HepG2 (cell line): ENCODE data around the gene MYOM1. TPM values are rescaled to one million over a fixed set of nuclear protein-coding genes. Genes with fewer than 3 reads are reported as not detected.

Experiments used
- ATAC-seq: fragments of 200-7000 bp; cut with Tn5 transposase; 3 replicates; pipeline ENCODE4 v1.9.1; 2020; ENCODE audit warnings: mild to moderate bottlenecking, moderate library complexity
- BruUV-seq: library from RNA; stranded (reverse); fragments of 400-500 nt; replicated peaks from 2 replicates; lab custom pipeline; 2021; lab: Mats Ljungman, UMichigan
- CTCF ChIA-PET: fragments of 300-600 bp; formaldehyde crosslinking; extraction: SDS; loops from one replicate; lab custom pipeline; 2021; ENCODE audit warnings: low total read pairs, inconsistent platforms, low intra/inter-chr PET ratio; lab: Yijun Ruan, JAX
- POLR2A ChIA-PET: fragments of 350-600 bp; sonication (Branson Sonifier 250); formaldehyde crosslinking; loops from one replicate; lab custom pipeline; 2020; ENCODE audit warnings: antibody characterized with exemption, inconsistent platforms; lab: Yijun Ruan, JAX
- DNase-seq: peaks from one replicate; pipeline ENCODE4 v3.0.0-alpha.2; 2015; ENCODE audit warnings: low spot score
- FAIRE-seq: peaks from 3 replicates; lab custom pipeline; 2011; peaks lifted over from hg19 to GRCh38; lab: Jason Lieb, UNC
- H2AFZ ChIP-seq: one replicate; pipeline ENCODE4 v1.6.1; 2011; ENCODE audit warnings: low read length, inconsistent platforms
- H3K27ac ChIP-seq: fragments of 300-600 bp; 3 replicates; pipeline ENCODE4 v1.8.0; 2011; ENCODE audit warnings: mixed run types, mild to moderate bottlenecking, mixed read lengths, low read length, inconsistent platforms; ENCODE audit not compliant: insufficient read depth; ENCODE audit errors: extremely low read length
- H3K27me3 ChIP-seq, 2 experiments: fragments of 200-600 bp in 1 of 2; 2 replicates in 1 of 2; 3 replicates in 1 of 2; pipeline versions ENCODE4 v1.6.0 to v1.8.0; 2011; ENCODE audit warnings: low read length in 2 of 2, mild to moderate bottlenecking in 2 of 2, moderate library complexity in 2 of 2, inconsistent platforms in 1 of 2; ENCODE audit not compliant: insufficient read depth in 2 of 2, control insufficient read depth in 1 of 2
- H3K36me3 ChIP-seq, 2 experiments: fragments of 200-600 bp in 1 of 2; replicated peaks in 1 of 2; 2 replicates in 1 of 2; 3 replicates in 1 of 2; pipeline versions ENCODE4 v1.5.1 to v1.8.0; 2011; ENCODE audit warnings: low read length in 2 of 2, inconsistent platforms in 1 of 2; ENCODE audit not compliant: insufficient read depth in 2 of 2, control insufficient read depth in 1 of 2
- H3K4me1 ChIP-seq: 2 replicates; pipeline ENCODE4 v1.5.1; 2012; ENCODE audit warnings: low read length, inconsistent platforms; ENCODE audit not compliant: insufficient read depth
- H3K4me2 ChIP-seq: 2 replicates; pipeline ENCODE4 v1.6.0; 2011; ENCODE audit warnings: low read depth, low read length, inconsistent platforms
- H3K4me3 ChIP-seq, 3 experiments: fragments of 200-600 bp in 1 of 3; sonication (generic), shearing (Covaris generic) in 1 of 3; replicated peaks in 1 of 3; 2 replicates each; pipeline ENCODE4 v1.5.1; 2011 to 2016; ENCODE audit warnings: low read length in 3 of 3, inconsistent platforms in 2 of 3, low read depth in 2 of 3, mild to moderate bottlenecking in 2 of 3, control low read depth in 1 of 3, mixed read lengths in 1 of 3; ENCODE audit not compliant: insufficient read depth in 1 of 3
- H3K79me2 ChIP-seq: one replicate; pipeline ENCODE4 v1.6.1; 2011; ENCODE audit warnings: low read length, inconsistent platforms; ENCODE audit not compliant: insufficient read depth
- H3K9ac ChIP-seq: 2 replicates; pipeline ENCODE4 v1.6.0; 2011; ENCODE audit warnings: mild to moderate bottlenecking, low read depth, low read length, inconsistent platforms; ENCODE audit not compliant: insufficient read depth
- H3K9me3 ChIP-seq: 2 replicates; pipeline ENCODE4 v1.5.1; 2012; ENCODE audit warnings: mild to moderate bottlenecking, low read length
- H4K20me1 ChIP-seq: 2 replicates; pipeline ENCODE4 v1.6.0; 2011; ENCODE audit warnings: inconsistent platforms, mild to moderate bottlenecking, low read length, moderate library complexity; ENCODE audit not compliant: insufficient read depth
- ATAD3A ChIP-seq: sonication (generic); formaldehyde crosslinking; IDR thresholded peaks from 2 replicates; pipeline ENCODE4 v1.4.0; 2020; ENCODE audit warnings: missing genetic modification reagents
- HDAC2 ChIP-seq: sonication (generic); formaldehyde crosslinking; IDR thresholded peaks from 2 replicates; pipeline ENCODE4 v1.4.0; 2020; ENCODE audit warnings: missing genetic modification reagents
- TARDBP ChIP-seq: sonication (generic); formaldehyde crosslinking; IDR thresholded peaks from 2 replicates; pipeline ENCODE4 v1.8.0; 2022; ENCODE audit warnings: mild to moderate bottlenecking, missing genetic modification reagents
- ZMYM4 ChIP-seq: sonication (generic); formaldehyde crosslinking; IDR thresholded peaks from 2 replicates; pipeline ENCODE4 v1.8.1; 2023; ENCODE audit warnings: mild to moderate bottlenecking, missing genetic modification reagents
- ZNF678 ChIP-seq: sonication (generic); formaldehyde crosslinking; IDR thresholded peaks from 2 replicates; pipeline ENCODE4 v1.4.0; 2020; ENCODE audit warnings: mild to moderate bottlenecking, missing genetic modification reagents
- ZNF749 ChIP-seq: sonication (generic); formaldehyde crosslinking; IDR thresholded peaks from 2 replicates; pipeline ENCODE4 v1.8.0; 2022; ENCODE audit warnings: mild to moderate bottlenecking, missing genetic modification reagents, moderate library complexity, borderline replicate concordance
- WGBS: methylation state at CpG from one replicate; pipeline ENCODE4 v1.1.6; 2017; ENCODE audit warnings: low lambda C conversion rate; 5-methylcytosine and 5-hydroxymethylcytosine counted together
- in situ Hi-C: cut with HindIII; loops from 2 replicates; pipeline ENCODE4 v1.10.0; 2017; ENCODE audit warnings: low pct_unique_long_range_greater_than_20kb; ENCODE audit not compliant: extremely low pct_ligation_motif_present
- intact Hi-C: fragments of 100-400 bp; cut with micrococcal nuclease; formaldehyde crosslinking; loops from one replicate; pipeline ENCODE4 v1.10.0; 2022; ENCODE audit not compliant: unreplicated experiment
- polyA plus RNA-seq, 8 experiments: library from polyadenylated mRNA; depleted of rRNA in 3 of 8; stranded (reverse) in 7 of 8; unstranded in 1 of 8; fragments of >200 nt; fragmentation: Illumina TruSeq in 4 of 8; extraction: Trizol in 4 of 8; gene quantifications; 2 replicates each; pipeline versions ENCODE4 v1.2.1 to v1.2.3, GENCODE V29; 2011 to 2016; ENCODE audit warnings: low read depth in 4 of 8, missing spikeins in 1 of 8, mixed read lengths in 1 of 8; ENCODE audit not compliant: insufficient read depth in 1 of 8
- total RNA-seq, 5 experiments: library from RNA; depleted of rRNA; stranded (reverse); fragments of >200 nt; fragmentation: Illumina TruSeq; extraction: Trizol; gene quantifications; 2 replicates each; pipeline ENCODE4 v1.2.3, GENCODE V29; 2016; ENCODE audit warnings: low read depth in 1 of 5
- TF ChIP-seq, protein P1 (sequence below): IDR thresholded peaks from 2 replicates; pipeline ENCODE4 v1.4.0; 2020; ENCODE audit warnings: mild to moderate bottlenecking, missing genetic modification reagents
- TF ChIP-seq, protein P2 (sequence below): sonication (generic); formaldehyde crosslinking; IDR thresholded peaks from 2 replicates; pipeline ENCODE4 v1.4.0; 2020; ENCODE audit warnings: mild to moderate bottlenecking, missing genetic modification reagents
- TF ChIP-seq, protein P3 (sequence below): sonication (generic); formaldehyde crosslinking; IDR thresholded peaks from 2 replicates; pipeline ENCODE4 v1.5.1; 2020; ENCODE audit warnings: missing genetic modification reagents, mild to moderate bottlenecking, borderline replicate concordance

MYOM1 gene
- total and polyA plus RNA-seq, 2 of the 13 experiments (the other 11 are each of a cell fraction or from before 2014, with no cell fraction given): 0.46 to 0.98 TPM

DNA sequence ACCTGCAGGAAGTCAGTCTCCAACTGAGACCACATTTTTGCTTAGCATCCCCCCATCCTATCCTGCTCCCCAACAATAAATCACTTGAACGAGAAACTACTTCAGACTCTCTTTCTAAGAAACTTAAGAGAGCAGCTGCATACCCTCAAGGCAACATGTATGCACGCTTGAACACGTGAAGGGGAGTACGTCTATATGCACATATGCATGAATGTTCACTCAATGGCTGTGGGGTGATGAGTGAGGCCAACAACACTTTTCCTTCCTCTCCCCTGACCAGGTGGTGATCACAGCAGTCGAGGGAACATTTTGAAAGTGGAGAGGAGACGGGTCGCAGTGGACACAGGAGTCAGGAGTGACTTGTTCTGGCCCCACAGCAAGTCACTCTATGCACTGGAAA lies 127.0 kb downstream of the MYOM1 start:
- no peak overlapping the region for H3K27ac ChIP-seq
- ChIA-PET CTCF (no interaction called here), POLR2A (no interaction called here)
- WGBS: 70% methylated on average over 7 of the region's 7 CpGs
- no peaks in the 10 kb centered on the region; a peak in 1 of 5 replicates for H3K27me3 ChIP-seq
- no peak overlapping the region for H3K4me2 ChIP-seq
- peaks cover 27% of the 10 kb centered on the region for H3K4me1 ChIP-seq
- no TSS peak for BruUV-seq
- H2AFZ ChIP-seq: no peak overlapping the region
- H3K4me3 ChIP-seq: no peak overlapping the region
- no peaks in the 10 kb centered on the region for H3K9me3 ChIP-seq
- no peaks in the 10 kb centered on the region for H3K36me3 ChIP-seq
- TF ChIP-seq TARDBP (CRISPR knock-in tag) (no peak), ZNF678 (no peak), ZMYM4 (CRISPR knock-in tag) (no peak), HDAC2 (CRISPR knock-in tag) (no peak), ATAD3A (CRISPR knock-in tag) (no peak), ZNF749 (CRISPR knock-in tag) (no peak)
- TF ChIP-seq, protein P1, sequence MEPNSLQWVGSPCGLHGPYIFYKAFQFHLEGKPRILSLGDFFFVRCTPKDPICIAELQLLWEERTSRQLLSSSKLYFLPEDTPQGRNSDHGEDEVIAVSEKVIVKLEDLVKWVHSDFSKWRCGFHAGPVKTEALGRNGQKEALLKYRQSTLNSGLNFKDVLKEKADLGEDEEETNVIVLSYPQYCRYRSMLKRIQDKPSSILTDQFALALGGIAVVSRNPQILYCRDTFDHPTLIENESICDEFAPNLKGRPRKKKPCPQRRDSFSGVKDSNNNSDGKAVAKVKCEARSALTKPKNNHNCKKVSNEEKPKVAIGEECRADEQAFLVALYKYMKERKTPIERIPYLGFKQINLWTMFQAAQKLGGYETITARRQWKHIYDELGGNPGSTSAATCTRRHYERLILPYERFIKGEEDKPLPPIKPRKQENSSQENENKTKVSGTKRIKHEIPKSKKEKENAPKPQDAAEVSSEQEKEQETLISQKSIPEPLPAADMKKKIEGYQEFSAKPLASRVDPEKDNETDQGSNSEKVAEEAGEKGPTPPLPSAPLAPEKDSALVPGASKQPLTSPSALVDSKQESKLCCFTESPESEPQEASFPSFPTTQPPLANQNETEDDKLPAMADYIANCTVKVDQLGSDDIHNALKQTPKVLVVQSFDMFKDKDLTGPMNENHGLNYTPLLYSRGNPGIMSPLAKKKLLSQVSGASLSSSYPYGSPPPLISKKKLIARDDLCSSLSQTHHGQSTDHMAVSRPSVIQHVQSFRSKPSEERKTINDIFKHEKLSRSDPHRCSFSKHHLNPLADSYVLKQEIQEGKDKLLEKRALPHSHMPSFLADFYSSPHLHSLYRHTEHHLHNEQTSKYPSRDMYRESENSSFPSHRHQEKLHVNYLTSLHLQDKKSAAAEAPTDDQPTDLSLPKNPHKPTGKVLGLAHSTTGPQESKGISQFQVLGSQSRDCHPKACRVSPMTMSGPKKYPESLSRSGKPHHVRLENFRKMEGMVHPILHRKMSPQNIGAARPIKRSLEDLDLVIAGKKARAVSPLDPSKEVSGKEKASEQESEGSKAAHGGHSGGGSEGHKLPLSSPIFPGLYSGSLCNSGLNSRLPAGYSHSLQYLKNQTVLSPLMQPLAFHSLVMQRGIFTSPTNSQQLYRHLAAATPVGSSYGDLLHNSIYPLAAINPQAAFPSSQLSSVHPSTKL (CRISPR knock-in tag): no peak
- TF ChIP-seq, protein P2, sequence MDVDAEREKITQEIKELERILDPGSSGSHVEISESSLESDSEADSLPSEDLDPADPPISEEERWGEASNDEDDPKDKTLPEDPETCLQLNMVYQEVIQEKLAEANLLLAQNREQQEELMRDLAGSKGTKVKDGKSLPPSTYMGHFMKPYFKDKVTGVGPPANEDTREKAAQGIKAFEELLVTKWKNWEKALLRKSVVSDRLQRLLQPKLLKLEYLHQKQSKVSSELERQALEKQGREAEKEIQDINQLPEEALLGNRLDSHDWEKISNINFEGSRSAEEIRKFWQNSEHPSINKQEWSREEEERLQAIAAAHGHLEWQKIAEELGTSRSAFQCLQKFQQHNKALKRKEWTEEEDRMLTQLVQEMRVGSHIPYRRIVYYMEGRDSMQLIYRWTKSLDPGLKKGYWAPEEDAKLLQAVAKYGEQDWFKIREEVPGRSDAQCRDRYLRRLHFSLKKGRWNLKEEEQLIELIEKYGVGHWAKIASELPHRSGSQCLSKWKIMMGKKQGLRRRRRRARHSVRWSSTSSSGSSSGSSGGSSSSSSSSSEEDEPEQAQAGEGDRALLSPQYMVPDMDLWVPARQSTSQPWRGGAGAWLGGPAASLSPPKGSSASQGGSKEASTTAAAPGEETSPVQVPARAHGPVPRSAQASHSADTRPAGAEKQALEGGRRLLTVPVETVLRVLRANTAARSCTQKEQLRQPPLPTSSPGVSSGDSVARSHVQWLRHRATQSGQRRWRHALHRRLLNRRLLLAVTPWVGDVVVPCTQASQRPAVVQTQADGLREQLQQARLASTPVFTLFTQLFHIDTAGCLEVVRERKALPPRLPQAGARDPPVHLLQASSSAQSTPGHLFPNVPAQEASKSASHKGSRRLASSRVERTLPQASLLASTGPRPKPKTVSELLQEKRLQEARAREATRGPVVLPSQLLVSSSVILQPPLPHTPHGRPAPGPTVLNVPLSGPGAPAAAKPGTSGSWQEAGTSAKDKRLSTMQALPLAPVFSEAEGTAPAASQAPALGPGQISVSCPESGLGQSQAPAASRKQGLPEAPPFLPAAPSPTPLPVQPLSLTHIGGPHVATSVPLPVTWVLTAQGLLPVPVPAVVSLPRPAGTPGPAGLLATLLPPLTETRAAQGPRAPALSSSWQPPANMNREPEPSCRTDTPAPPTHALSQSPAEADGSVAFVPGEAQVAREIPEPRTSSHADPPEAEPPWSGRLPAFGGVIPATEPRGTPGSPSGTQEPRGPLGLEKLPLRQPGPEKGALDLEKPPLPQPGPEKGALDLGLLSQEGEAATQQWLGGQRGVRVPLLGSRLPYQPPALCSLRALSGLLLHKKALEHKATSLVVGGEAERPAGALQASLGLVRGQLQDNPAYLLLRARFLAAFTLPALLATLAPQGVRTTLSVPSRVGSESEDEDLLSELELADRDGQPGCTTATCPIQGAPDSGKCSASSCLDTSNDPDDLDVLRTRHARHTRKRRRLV (CRISPR knock-in tag): no peak
- TF ChIP-seq, protein P3, sequence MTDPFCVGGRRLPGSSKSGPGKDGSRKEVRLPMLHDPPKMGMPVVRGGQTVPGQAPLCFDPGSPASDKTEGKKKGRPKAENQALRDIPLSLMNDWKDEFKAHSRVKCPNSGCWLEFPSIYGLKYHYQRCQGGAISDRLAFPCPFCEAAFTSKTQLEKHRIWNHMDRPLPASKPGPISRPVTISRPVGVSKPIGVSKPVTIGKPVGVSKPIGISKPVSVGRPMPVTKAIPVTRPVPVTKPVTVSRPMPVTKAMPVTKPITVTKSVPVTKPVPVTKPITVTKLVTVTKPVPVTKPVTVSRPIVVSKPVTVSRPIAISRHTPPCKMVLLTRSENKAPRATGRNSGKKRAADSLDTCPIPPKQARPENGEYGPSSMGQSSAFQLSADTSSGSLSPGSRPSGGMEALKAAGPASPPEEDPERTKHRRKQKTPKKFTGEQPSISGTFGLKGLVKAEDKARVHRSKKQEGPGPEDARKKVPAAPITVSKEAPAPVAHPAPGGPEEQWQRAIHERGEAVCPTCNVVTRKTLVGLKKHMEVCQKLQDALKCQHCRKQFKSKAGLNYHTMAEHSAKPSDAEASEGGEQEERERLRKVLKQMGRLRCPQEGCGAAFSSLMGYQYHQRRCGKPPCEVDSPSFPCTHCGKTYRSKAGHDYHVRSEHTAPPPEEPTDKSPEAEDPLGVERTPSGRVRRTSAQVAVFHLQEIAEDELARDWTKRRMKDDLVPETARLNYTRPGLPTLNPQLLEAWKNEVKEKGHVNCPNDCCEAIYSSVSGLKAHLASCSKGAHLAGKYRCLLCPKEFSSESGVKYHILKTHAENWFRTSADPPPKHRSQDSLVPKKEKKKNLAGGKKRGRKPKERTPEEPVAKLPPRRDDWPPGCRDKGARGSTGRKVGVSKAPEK (CRISPR knock-in tag): no peak
- H3K79me2 ChIP-seq: no peaks in the 10 kb centered on the region
- DNase-seq (no peak), ATAC-seq (no peak), FAIRE-seq (no peak)
- no peak overlapping the region for H3K9ac ChIP-seq
- intact Hi-C loops: no loop called here
- in situ Hi-C loops: no loop called here
- H4K20me1 ChIP-seq: no peaks in the 10 kb centered on the region
